ENCODE data around the gene SUV39H1.
"Not testable (repeated sequence)": the region's sequence is repeated elsewhere in the genome, so short reads cannot be mapped to it uniquely, and the experiment has no call there.

- not testable (repeated sequence) for TF ChIP-seq CTCF, POLR2A (IDR thresholded peaks at IDR 0.05)
These were observed 13.7 kb upstream of the SUV39H1 start for GRCh38 chrX:48682795-48683194.
